GM21737 (cell line): ENCODE measurements around the gene ADRB2.
"Not testable (repeated sequence)": the region's sequence is repeated elsewhere in the genome, so short reads cannot be mapped to it uniquely, and the experiment has no call there.

Experiments used
- ATAC-seq: cut with Tn5 transposase; IDR thresholded peaks from one replicate; pipeline ENCODE4 v1.9.1; 2021; ENCODE audit warnings: mild to moderate bottlenecking, moderate library complexity; ENCODE audit not compliant: unreplicated experiment

Gene ADRB2

GRCh38 chr5:148850836-148851235 is 24.4 kb downstream of the ADRB2 start:
- ATAC-seq: no peak

GRCh38 chr5:148853868-148854267 is 27.5 kb downstream of the ADRB2 start:
- no peak for ATAC-seq

GRCh38 chr5:148855249-148856008 is 29.0 kb downstream of the ADRB2 start:
- no peak for ATAC-seq

GRCh38 chr5:148856009-148856367 is 29.6 kb downstream of the ADRB2 start:
- no peak for ATAC-seq

GRCh38 chr5:148856424-148856823 is 30.0 kb downstream of the ADRB2 start:
- no peak for ATAC-seq

GRCh38 chr5:148857474-148857873 is 31.1 kb downstream of the ADRB2 start:
- ATAC-seq: no peak

GRCh38 chr5:148858106-148858505 is 31.7 kb downstream of the ADRB2 start:
- ATAC-seq: no peak

- no peak for ATAC-seq
These were observed 32.1 kb downstream of the ADRB2 start for GRCh38 chr5:148858547-148858946.

- no peak for ATAC-seq
These were observed 33.3 kb downstream of the ADRB2 start for GRCh38 chr5:148859703-148860102.

- ATAC-seq: no peak
These were observed 34.2 kb downstream of the ADRB2 start for GRCh38 chr5:148860599-148860998.

GRCh38 chr5:148861088-148861487 is 34.7 kb downstream of the ADRB2 start:
- ATAC-seq: no peak

- no peak for ATAC-seq
These were observed 35.3 kb downstream of the ADRB2 start for GRCh38 chr5:148861696-148862095.

GRCh38 chr5:148864113-148864841 is 37.9 kb downstream of the ADRB2 start:
- ATAC-seq: no peak

- ATAC-seq: no peak
These were observed 39.6 kb downstream of the ADRB2 start for GRCh38 chr5:148866024-148866423.

GRCh38 chr5:148873120-148873519 is 46.7 kb downstream of the ADRB2 start:
- no peak for ATAC-seq

- no peak for ATAC-seq
These were observed 47.5 kb downstream of the ADRB2 start for GRCh38 chr5:148873690-148874485.

GRCh38 chr5:148875205-148875875 is 48.9 kb downstream of the ADRB2 start:
- no peak for ATAC-seq

- ATAC-seq: not testable (repeated sequence)
These were observed 51.0 kb downstream of the ADRB2 start for GRCh38 chr5:148877436-148877835.
